IMR-90 (cell line): Measurements from ENCODE around the gene ANKDD1A. TPM values are rescaled to one million over a fixed set of nuclear protein-coding genes. Genes with fewer than 3 reads are reported as not detected.
A peak's percentile ranks its signal among the peaks of the same experiment; 100 is the strongest.

Experiments
- ATAC-seq: fragments of 200-7000 bp; cut with Tn5 transposase; 2 replicates; pipeline ENCODE4 v1.9.1; 2020; ENCODE audit warnings: low read depth, mild to moderate bottlenecking, moderate library complexity
- BruUV-seq: library from RNA; stranded (reverse); fragments of 400-500 nt; replicated peaks from 2 replicates; lab custom pipeline; 2021; lab: Mats Ljungman, UMichigan
- CTCF ChIA-PET: fragments of 300-600 bp; formaldehyde crosslinking; extraction: SDS; loops from one replicate; lab custom pipeline; 2021; ENCODE audit warnings: antibody characterized with exemption; lab: Yijun Ruan, JAX
- POLR2A ChIA-PET: fragments of 300-600 bp; sonication (Branson Sonifier 250); formaldehyde crosslinking; loops from one replicate; lab custom pipeline; 2022; ENCODE audit warnings: antibody characterized with exemption; ENCODE audit not compliant: unreplicated experiment; lab: Charles Lee
- DNase-seq: peaks from one replicate; pipeline ENCODE4 v3.0.0; 2013
- H2AFZ ChIP-seq: replicated peaks from 2 replicates; pipeline ENCODE3; 2013; ENCODE audit warnings: low read length, mild to moderate bottlenecking; ENCODE audit not compliant: poor library complexity
- H2AK5ac ChIP-seq: 2 replicates; pipeline ENCODE4 v1.6.1; 2013; ENCODE audit warnings: low read depth, low read length, inconsistent platforms
- H2AK9ac ChIP-seq: replicated peaks from 2 replicates; pipeline ENCODE3; 2013; ENCODE audit warnings: mild to moderate bottlenecking, low read depth, low read length, moderate library complexity; ENCODE audit not compliant: poor library complexity
- H2BK120ac ChIP-seq: 2 replicates; pipeline ENCODE4 v1.6.1; 2013; ENCODE audit warnings: low read depth, low read length, inconsistent platforms
- H2BK15ac ChIP-seq: 3 replicates; pipeline ENCODE4 v1.6.1; 2013; ENCODE audit warnings: low read depth, low read length, inconsistent platforms
- H2BK20ac ChIP-seq: 2 replicates; pipeline ENCODE4 v1.6.1; 2013; ENCODE audit warnings: low read depth, mild to moderate bottlenecking, inconsistent platforms, low read length, moderate library complexity
- H2BK5ac ChIP-seq: 2 replicates; pipeline ENCODE4 v1.6.1; 2013; ENCODE audit warnings: mild to moderate bottlenecking, low read depth, low read length, inconsistent platforms; ENCODE audit not compliant: poor library complexity, severe bottlenecking
- H3K14ac ChIP-seq: replicated peaks from 2 replicates; pipeline ENCODE4 v1.6.1; 2013; ENCODE audit warnings: low read depth, low read length, inconsistent platforms
- H3K18ac ChIP-seq: 2 replicates; pipeline ENCODE4 v1.6.1; 2013; ENCODE audit warnings: low read depth, low read length, control low read depth
- H3K23ac ChIP-seq: 2 replicates; pipeline ENCODE4 v1.6.1; 2013; ENCODE audit warnings: low read depth, low read length, inconsistent platforms
- H3K27ac ChIP-seq: 2 replicates; pipeline ENCODE4 v1.5.1; 2013; ENCODE audit warnings: mild to moderate bottlenecking, control low read depth, low read length; ENCODE audit not compliant: insufficient read depth
- H3K27me3 ChIP-seq: 2 replicates; pipeline ENCODE4 v1.6.1; 2013; ENCODE audit warnings: low read length; ENCODE audit not compliant: control insufficient read depth, insufficient read depth
- H3K36me3 ChIP-seq: 2 replicates; pipeline ENCODE4 v1.6.1; 2013; ENCODE audit warnings: low read length, mixed read lengths; ENCODE audit not compliant: control insufficient read depth, insufficient read depth
- H3K4ac ChIP-seq: 2 replicates; pipeline ENCODE4 v1.6.1; 2013; ENCODE audit warnings: low read depth, low read length, inconsistent platforms
- H3K4me1 ChIP-seq: 2 replicates; pipeline ENCODE4 v1.6.1; 2013; ENCODE audit warnings: low read length, mixed read lengths; ENCODE audit not compliant: control insufficient read depth, insufficient read depth
- H3K4me2 ChIP-seq: 2 replicates; pipeline ENCODE4 v1.6.1; 2013; ENCODE audit warnings: low read depth, mild to moderate bottlenecking, control low read depth, low read length, moderate library complexity
- H3K4me3 ChIP-seq: 2 replicates; pipeline ENCODE4 v1.5.1; 2013; ENCODE audit warnings: low read depth, mild to moderate bottlenecking, control low read depth, low read length, moderate library complexity; ENCODE audit not compliant: insufficient read depth
- H3K56ac ChIP-seq: 2 replicates; pipeline ENCODE4 v1.6.1; 2013; ENCODE audit warnings: low read length, inconsistent platforms; ENCODE audit not compliant: insufficient read depth; ENCODE audit errors: extremely low read depth
- H3K79me1 ChIP-seq, 2 experiments: 2 replicates each; pipeline ENCODE4 v1.6.1; 2013; ENCODE audit warnings: low read length in 2 of 2, inconsistent platforms in 1 of 2, low read depth in 1 of 2
- H3K9ac ChIP-seq: 2 replicates; pipeline ENCODE4 v1.6.1; 2013; ENCODE audit warnings: low read depth, low read length, control low read depth
- H3K9me1 ChIP-seq: 2 replicates; pipeline ENCODE4 v1.6.1; 2013; ENCODE audit warnings: low read length, inconsistent platforms; ENCODE audit not compliant: insufficient read depth
- H3K9me3 ChIP-seq: 2 replicates; pipeline ENCODE4 v1.6.1; 2013; ENCODE audit warnings: low read length; ENCODE audit not compliant: control insufficient read depth, insufficient read depth
- H4K20me1 ChIP-seq: 2 replicates; pipeline ENCODE4 v1.6.1; 2013; ENCODE audit warnings: low read length, inconsistent platforms; ENCODE audit not compliant: insufficient read depth
- H4K5ac ChIP-seq: 2 replicates; pipeline ENCODE4 v1.6.1; 2013; ENCODE audit warnings: mild to moderate bottlenecking, low read depth, low read length, control low read depth
- H4K8ac ChIP-seq, 2 experiments: 2 replicates each; pipeline ENCODE4 v1.6.1; 2013; ENCODE audit warnings: low read depth in 2 of 2, low read length in 2 of 2, control low read depth in 1 of 2, inconsistent platforms in 1 of 2
- H4K91ac ChIP-seq: 2 replicates; pipeline ENCODE4 v1.6.1; 2013; ENCODE audit warnings: low read depth, low read length, inconsistent platforms; ENCODE audit not compliant: insufficient read depth
- BHLHE40 ChIP-seq: fragments of 150-350 bp; IDR thresholded peaks from 2 replicates; pipeline ENCODE4 v1.6.1; 2016; ENCODE audit warnings: mild to moderate bottlenecking, low read depth, low read length
- CEBPB ChIP-seq: IDR thresholded peaks from 2 replicates; pipeline ENCODE4 v1.6.1; 2012; ENCODE audit warnings: low read depth, low read length, improper control_type of control experiment
- CTCF ChIP-seq: conservative IDR thresholded peaks from 2 replicates; pipeline ENCODE4 v1.5.1; 2012; ENCODE audit warnings: mild to moderate bottlenecking, low read depth, low read length, improper control_type of control experiment
- ELK1 ChIP-seq: fragments of 150-350 bp; IDR thresholded peaks from 2 replicates; pipeline ENCODE4 v1.6.1; 2016; ENCODE audit warnings: low read depth, mild to moderate bottlenecking, low read length, moderate library complexity, borderline replicate concordance
- FOS ChIP-seq: fragments of 150-350 bp; IDR thresholded peaks from 2 replicates; pipeline ENCODE4 v1.6.1; 2016; ENCODE audit warnings: low read depth, low read length
- MAFK ChIP-seq: IDR thresholded peaks from 2 replicates; pipeline ENCODE4 v1.6.1; 2012; ENCODE audit warnings: low read depth, low read length, improper control_type of control experiment
- MAZ ChIP-seq: IDR thresholded peaks from 2 replicates; pipeline ENCODE4 v1.6.1; 2012; ENCODE audit warnings: low read depth, mild to moderate bottlenecking, low read length, improper control_type of control experiment, moderate library complexity, borderline replicate concordance
- MXI1 ChIP-seq: IDR thresholded peaks from 2 replicates; pipeline ENCODE4 v1.6.1; 2012; ENCODE audit warnings: low read depth, mild to moderate bottlenecking, low read length, moderate library complexity, borderline replicate concordance
- NFE2L2 ChIP-seq: fragments of 150-350 bp; IDR thresholded peaks from 2 replicates; pipeline ENCODE4 v1.6.1; 2016; ENCODE audit warnings: low read depth, mild to moderate bottlenecking, low read length
- POLR2A ChIP-seq: IDR thresholded peaks from 2 replicates; pipeline ENCODE4 v1.6.1; 2012; ENCODE audit warnings: mild to moderate bottlenecking, low read depth, low read length
- RAD21 ChIP-seq: IDR thresholded peaks from 2 replicates; pipeline ENCODE4 v1.6.1; 2012; ENCODE audit warnings: low read length, improper control_type of control experiment
- RFX5 ChIP-seq: IDR thresholded peaks from 2 replicates; pipeline ENCODE4 v1.8.0; 2012; ENCODE audit warnings: low read depth, mild to moderate bottlenecking, low read length, moderate library complexity
- SMC3 ChIP-seq: fragments of 150-350 bp; IDR thresholded peaks from 2 replicates; pipeline ENCODE4 v1.6.1; 2016; ENCODE audit warnings: low read depth, mild to moderate bottlenecking, antibody characterized with exemption, low read length, moderate library complexity
- USF2 ChIP-seq: fragments of 150-350 bp; IDR thresholded peaks from 2 replicates; pipeline ENCODE4 v1.6.1; 2017; ENCODE audit warnings: mild to moderate bottlenecking, antibody characterized with exemption, low read length, low read depth
- WGBS, 2 experiments: methylation state at CpG; one replicate each; pipeline versions ENCODE4 v1.1.5 to v1.1.7; 2013; ENCODE audit warnings: missing lambda C conversion rate in 2 of 2; ENCODE audit not compliant: insufficient read length in 1 of 2; ENCODE audit errors: extremely low coverage in 2 of 2; 5-methylcytosine and 5-hydroxymethylcytosine counted together
- dilution Hi-C: fragments of 300-500 bp; cut with HindIII; formaldehyde crosslinking; loops from one replicate; pipeline ENCODE4 v1.14.3; 2018; ENCODE audit warnings: low sequenced_read_pairs; ENCODE audit not compliant: unreplicated experiment
- in situ Hi-C: fragments of 300-500 bp; cut with MboI; formaldehyde crosslinking; loops from 3 replicates; pipeline ENCODE4 v1.14.3; 2019; ENCODE audit warnings: low sequenced_read_pairs, inconsistent platforms, mixed read lengths
- intact Hi-C: fragments of 100-400 bp; cut with micrococcal nuclease; formaldehyde crosslinking; loops from 2 replicates; pipeline ENCODE4 v1.10.0; 2022
- polyA plus RNA-seq, 3 experiments: library from polyadenylated mRNA; depleted of rRNA; stranded (reverse); fragments of >200 nt; gene quantifications; 2 replicates each; pipeline ENCODE4 v1.2.3, GENCODE V29; 2012; ENCODE audit warnings: low replicate concordance in 1 of 3
- total RNA-seq: library from RNA; depleted of rRNA; stranded (reverse); fragments of >200 nt; gene quantifications from 2 replicates; pipeline ENCODE4 v1.2.3, GENCODE V29; 2012

Gene ANKDD1A
- total and polyA plus RNA-seq, 2 of the 4 experiments (the other 2 are of a cell fraction), result 3.6 to 4.9 TPM

- no peaks in the 10 kb centered on the region for H3K9me3 ChIP-seq
- WGBS, 2 experiments, result 86% methylated on average over 4 of the region's 4 CpGs; no CpG with 5 or more reads in 1 of the 2 experiments
- H3K4me2 ChIP-seq, result no peak overlapping the region
- H3K36me3 ChIP-seq, result peaks cover 71% of the 10 kb centered on the region
- H3K9ac ChIP-seq, result no peak overlapping the region
- no peak overlapping the region for H3K18ac ChIP-seq
- CTCF ChIA-PET, result interaction anchor here (0.6 kb wide), 1 partner anchor 18 kb away, joined by 3 read pairs; no protein-coding TSS in a partner anchor
- H4K20me1 ChIP-seq, result peaks cover 22% of the 10 kb centered on the region
- H4K91ac ChIP-seq, result peak overlapping the region; percentile 4; the same call in 1 of the 2 replicates
- peaks cover 60% of the 10 kb centered on the region for H3K4me1 ChIP-seq
- H2AK5ac ChIP-seq, result peak overlapping the region; percentile 13; the same call in 1 of the 2 replicates
- peak overlapping the region; percentile 8 for H2BK5ac ChIP-seq
- ATAC-seq (no peak), DNase-seq (no peak)
- H3K14ac ChIP-seq, result no peak overlapping the region; the same call in 1 of the 2 replicates
- no peak overlapping the region for H3K56ac ChIP-seq
- peak overlapping the region; percentile 11 for H3K4ac ChIP-seq
- no peak overlapping the region for H3K4me3 ChIP-seq
- peak overlapping the region; percentile 27; the same call in 1 of the 2 replicates for H3K27ac ChIP-seq
- H2AK9ac ChIP-seq, result peak overlapping the region; percentile 80
- TF ChIP-seq RFX5 (no peak), CTCF (no peak), SMC3 (no peak), CEBPB (no peak), FOS (no peak), MXI1 (no peak), MAZ (no peak), RAD21 (no peak), ELK1 (no peak), POLR2A (no peak), BHLHE40 (no peak), NFE2L2 (no peak), MAFK (no peak), USF2 (no peak)
- BruUV-seq, result no TSS peak
- intact Hi-C loops, result no loop called here
- H2BK20ac ChIP-seq, result no peak overlapping the region
- in situ Hi-C loops, result no loop called here
- 0 out of 4 replicates have a peak overlapping the region, but pooled peaks of 1 of the 2 experiments have one; percentile 28 for H4K8ac ChIP-seq
- peaks cover 52% of the 10 kb centered on the region for H3K9me1 ChIP-seq
- no peak overlapping the region; the same call in 1 of the 2 replicates for H3K23ac ChIP-seq
- H2BK120ac ChIP-seq, result no peak overlapping the region
- dilution Hi-C loops, result no loop called here
- H2AFZ ChIP-seq, result no peak overlapping the region
- POLR2A ChIA-PET, result no interaction called here
- peak overlapping the region; percentile 24; the same call in 1 of the 2 replicates for H4K5ac ChIP-seq
- H3K27me3 ChIP-seq, result no peaks in the 10 kb centered on the region
- H2BK15ac ChIP-seq, result no peak overlapping the region
- H3K79me1 ChIP-seq, result peaks cover 48 to 89% of the 10 kb centered on the region in 2 experiments
These were observed 49.7 kb upstream of the ANKDD1A start for GRCh38 chr15:64861960-64862359.
